ENCODE data around the gene PDHX. TPM values are rescaled to one million over a fixed set of nuclear protein-coding genes. Genes with fewer than 3 reads are reported as not detected.

PDHX gene
- total and polyA plus RNA-seq, 10 of the 15 experiments (the other 5 are each of a cell fraction or from before 2014, with no cell fraction given): 14.5 to 41.9 (median 28.0) TPM

GRCh38 chr11:34893416-34893815 lies 23.0 kb upstream of the PDHX start:
- WGBS (ENCODE audit: insufficient coverage, insufficient replicate concordance, low lambda C conversion rate, missing lambda C conversion rate): 100% methylated on average over 1 of the region's 1 CpG

More at GRCh38 chr11:34893416-34893815, 23.0 kb upstream of the PDHX start:
- H3K79me2 ChIP-seq (ENCODE audit: control insufficient read depth, insufficient read depth, low read length): no peaks in the 10 kb centered on the region
- no peak overlapping the region for H3K27ac ChIP-seq (ENCODE audit: control insufficient read depth, insufficient read depth)
- DNase-seq (ENCODE audit: low read depth, low spot score) (no peak), ATAC-seq (no peak), FAIRE-seq (no peak)
- CTCF ChIA-PET: interaction anchor here (0.6 to 2.9 kb wide), 5 partner anchors 13 to 326 kb away, joined by 3 to 32 read pairs (median 5); no protein-coding TSS in a partner anchor
- H3K27me3 ChIP-seq (replicated peaks in 1 of 2; ENCODE audit: control insufficient read depth in 2 of 2, insufficient read depth in 2 of 2, low read length in 1 of 2): no peaks in the 10 kb centered on the region
- H3K9ac ChIP-seq (ENCODE audit: control insufficient read depth, insufficient read depth, low read length): no peak overlapping the region
- intact Hi-C loops (cut with micrococcal nuclease; ENCODE audit: unreplicated experiment) (loop anchor here (5.0 kb wide), 1 partner anchor 526 kb away; no protein-coding TSS in a partner anchor), in situ Hi-C loops (cut with MboI) (loop anchor here (5.0 kb wide), 1 partner anchor 306 kb away; no protein-coding TSS in a partner anchor)
- no peak overlapping the region for H3K4me3 ChIP-seq
- RAD21 ChIA-PET (ENCODE audit: unreplicated experiment): interaction anchor here (1.3 kb wide), 1 partner anchor 499 kb away, joined by 3 read pairs; no protein-coding TSS in a partner anchor
- H3K36me3 ChIP-seq (ENCODE audit: control insufficient read depth in 2 of 2, insufficient read depth in 2 of 2, low read length in 1 of 2): peaks cover 0 to 3% of the 10 kb centered on the region in 2 experiments; a peak in 1 of 4 replicates
- H4K20me1 ChIP-seq (ENCODE audit: control insufficient read depth, insufficient read depth): no peaks in the 10 kb centered on the region
- SMC1A ChIA-PET (ENCODE audit: uncharacterized antibody, unreplicated experiment): interaction anchor here (0.6 to 2.4 kb wide), 3 partner anchors 53 to 500 kb away, joined by 3 to 6 read pairs (median 3); no protein-coding TSS in a partner anchor
- BruUV-seq (replicated peaks): no TSS peak
- peaks cover 9% of the 10 kb centered on the region; the same call in 2 of the 3 replicates for H3K9me3 ChIP-seq (replicated peaks; ENCODE audit: control insufficient read depth, insufficient read depth, low read length)
- no peak overlapping the region for H2AFZ ChIP-seq (ENCODE audit: control insufficient read depth, low read depth, low read length)
- POLR2A ChIA-PET: no interaction called here
- no peak overlapping the region for H3K4me2 ChIP-seq (ENCODE audit: control insufficient read depth, insufficient read depth)
- no peaks in the 10 kb centered on the region for H3K4me1 ChIP-seq (ENCODE audit: control insufficient read depth, insufficient read depth, low read length)
- TF ChIP-seq CHD2 (IDR thresholded peaks at IDR 0.05; ENCODE audit: borderline replicate concordance, low read depth, low read length): no peak
- no peak for TF ChIP-seq BRCA1 (IDR thresholded peaks at IDR 0.05; ENCODE audit: low read depth, low read length)
- TF ChIP-seq YBX1 (IDR thresholded peaks at IDR 0.05): no peak
- TF ChIP-seq PRDM15 (CRISPR knock-in tag; IDR thresholded peaks at IDR 0.05): no peak
- no peak for TF ChIP-seq IRF4 (IDR thresholded peaks at IDR 0.05; ENCODE audit: low read depth, low read length)
- TF ChIP-seq CHD4 (IDR thresholded peaks at IDR 0.05): no peak
- TF ChIP-seq CBFB (IDR thresholded peaks at IDR 0.05; ENCODE audit: low read depth): no peak
- TF ChIP-seq EED (IDR thresholded peaks at IDR 0.05; ENCODE audit: low read depth): no peak
- TF ChIP-seq CBX5 (IDR thresholded peaks at IDR 0.05; ENCODE audit: low read depth): no peak
- no peak for TF ChIP-seq ZBTB4 (CRISPR knock-in tag; IDR thresholded peaks at IDR 0.05)
- TF ChIP-seq MYB (IDR thresholded peaks at IDR 0.05; ENCODE audit: borderline replicate concordance, low read depth, low read length): no peak
- TF ChIP-seq ZNF384 (IDR thresholded peaks at IDR 0.05; ENCODE audit: borderline replicate concordance, low read depth, low read length): no peak
- TF ChIP-seq LARP7 (IDR thresholded peaks at IDR 0.05): no peak
- TF ChIP-seq POLR2AphosphoS5 (IDR thresholded peaks at IDR 0.05; ENCODE audit: low read length): no peak
- no peak for TF ChIP-seq SREBF2 (IDR thresholded peaks at IDR 0.05; ENCODE audit: low read length)

Measured in GM12878 (cell line).